ENCODE measurements around the gene ADGRL1. TPM values are rescaled to one million over a fixed set of nuclear protein-coding genes. Genes with fewer than 3 reads are reported as not detected.
"Not testable (repeated sequence)": the region's sequence is repeated elsewhere in the genome, so short reads cannot be mapped to it uniquely, and the experiment has no call there.

Gene ADGRL1
- total RNA-seq, 6 experiments from 2014 or later, result 0.46 to 4.6 (median 1.3) TPM

DNA sequence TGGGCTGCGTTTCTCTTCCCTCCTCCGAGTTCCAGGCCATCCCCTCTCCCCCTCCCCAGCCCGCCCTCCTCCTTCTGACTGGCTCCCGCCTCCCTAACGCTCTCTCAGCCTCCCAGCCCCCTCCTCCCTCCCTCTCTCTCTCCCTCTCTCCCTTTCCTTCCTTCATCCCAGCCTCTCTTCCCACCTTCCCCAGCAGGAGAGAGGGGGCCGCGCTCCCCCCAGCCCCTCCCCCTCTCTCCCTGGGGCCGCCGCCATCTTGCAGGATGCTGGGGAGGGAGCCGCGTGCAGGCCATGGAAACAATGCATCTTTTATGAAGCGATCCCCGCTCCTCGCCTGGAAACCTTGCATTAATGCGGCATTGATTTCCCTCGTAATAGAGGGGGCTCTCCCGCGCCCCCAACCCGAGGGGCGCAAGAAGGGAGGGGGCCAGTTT lies 42.6 kb upstream of the ADGRL1 start:
- ATAC-seq (peak; percentile 36 to 66 (median 46)), DNase-seq (peak in 1 of 3 donors; percentile 19)
- H3K27ac ChIP-seq, result no peak overlapping the region
- peak overlapping the region; percentile 16 to 40 (median 31) for H3K4me3 ChIP-seq
- intact Hi-C loops (cut with DNase I), result no loop called here
- TF ChIP-seq, protein P1, sequence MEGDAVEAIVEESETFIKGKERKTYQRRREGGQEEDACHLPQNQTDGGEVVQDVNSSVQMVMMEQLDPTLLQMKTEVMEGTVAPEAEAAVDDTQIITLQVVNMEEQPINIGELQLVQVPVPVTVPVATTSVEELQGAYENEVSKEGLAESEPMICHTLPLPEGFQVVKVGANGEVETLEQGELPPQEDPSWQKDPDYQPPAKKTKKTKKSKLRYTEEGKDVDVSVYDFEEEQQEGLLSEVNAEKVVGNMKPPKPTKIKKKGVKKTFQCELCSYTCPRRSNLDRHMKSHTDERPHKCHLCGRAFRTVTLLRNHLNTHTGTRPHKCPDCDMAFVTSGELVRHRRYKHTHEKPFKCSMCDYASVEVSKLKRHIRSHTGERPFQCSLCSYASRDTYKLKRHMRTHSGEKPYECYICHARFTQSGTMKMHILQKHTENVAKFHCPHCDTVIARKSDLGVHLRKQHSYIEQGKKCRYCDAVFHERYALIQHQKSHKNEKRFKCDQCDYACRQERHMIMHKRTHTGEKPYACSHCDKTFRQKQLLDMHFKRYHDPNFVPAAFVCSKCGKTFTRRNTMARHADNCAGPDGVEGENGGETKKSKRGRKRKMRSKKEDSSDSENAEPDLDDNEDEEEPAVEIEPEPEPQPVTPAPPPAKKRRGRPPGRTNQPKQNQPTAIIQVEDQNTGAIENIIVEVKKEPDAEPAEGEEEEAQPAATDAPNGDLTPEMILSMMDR (IDR thresholded peaks at IDR 0.05), result no peak
- TF ChIP-seq POLR2A (IDR thresholded peaks at IDR 0.05), result no peak
- WGBS (ENCODE audit: insufficient coverage, low coverage, low lambda C conversion rate, missing lambda C conversion rate), result 2% methylated on average over 15 of the region's 20 CpGs
- H3K9me3 ChIP-seq, result no peaks in the 10 kb centered on the region
- no peaks in the 10 kb centered on the region for H3K4me1 ChIP-seq
- H3K36me3 ChIP-seq, result no peaks in the 10 kb centered on the region
- no peaks in the 10 kb centered on the region for H3K27me3 ChIP-seq

DNA sequence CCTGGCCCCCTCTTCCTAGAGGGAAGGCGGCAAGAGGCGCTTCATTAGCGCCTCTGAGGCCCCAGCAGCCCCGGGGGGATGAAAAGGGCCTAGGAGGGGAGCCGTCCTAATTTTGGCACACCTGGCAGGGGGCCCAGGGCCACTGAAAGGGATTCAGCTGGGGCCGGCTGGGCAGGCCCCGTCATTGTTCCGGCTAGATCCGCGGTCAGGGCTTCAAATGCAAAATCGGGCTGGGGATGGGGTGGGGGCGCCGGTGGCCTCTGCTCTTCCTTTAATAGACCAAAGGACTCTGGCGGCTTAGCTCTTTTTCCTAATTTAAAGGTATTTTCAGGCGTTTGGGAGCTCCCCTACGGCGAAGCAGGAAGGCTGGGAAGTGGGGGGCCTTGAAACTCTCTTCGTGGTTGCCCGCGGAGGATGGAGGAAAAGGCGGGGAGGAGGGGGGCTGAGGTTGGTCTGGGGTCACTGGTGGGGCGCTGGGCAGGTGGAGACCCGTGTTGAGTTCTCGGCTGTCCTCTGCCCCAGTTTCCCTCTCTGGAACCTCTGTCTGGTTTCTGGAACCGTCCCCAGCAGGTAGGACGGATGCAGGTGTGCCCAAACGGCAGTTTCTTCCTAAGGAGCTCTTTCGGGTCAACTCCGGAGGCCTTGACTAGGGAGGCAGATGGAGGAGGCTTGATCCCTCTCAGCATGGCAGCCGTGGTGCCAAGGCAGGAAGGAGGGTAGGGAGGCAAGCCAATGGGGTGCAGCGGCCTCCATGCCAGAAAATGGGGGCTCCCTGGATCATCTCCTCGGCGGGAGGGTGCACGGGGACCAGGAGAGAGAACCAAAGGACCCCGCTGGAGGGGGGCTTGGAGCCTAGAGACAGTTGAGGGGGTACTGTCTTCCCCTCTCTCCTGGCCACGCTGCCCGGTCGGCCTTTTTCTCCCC lies 41.8 kb upstream of the ADGRL1 start:
- not testable (repeated sequence) for H3K4me3 ChIP-seq
- 5% methylated on average over 18 of the region's 38 CpGs for WGBS (ENCODE audit: insufficient coverage, low coverage, low lambda C conversion rate, missing lambda C conversion rate)

DNA sequence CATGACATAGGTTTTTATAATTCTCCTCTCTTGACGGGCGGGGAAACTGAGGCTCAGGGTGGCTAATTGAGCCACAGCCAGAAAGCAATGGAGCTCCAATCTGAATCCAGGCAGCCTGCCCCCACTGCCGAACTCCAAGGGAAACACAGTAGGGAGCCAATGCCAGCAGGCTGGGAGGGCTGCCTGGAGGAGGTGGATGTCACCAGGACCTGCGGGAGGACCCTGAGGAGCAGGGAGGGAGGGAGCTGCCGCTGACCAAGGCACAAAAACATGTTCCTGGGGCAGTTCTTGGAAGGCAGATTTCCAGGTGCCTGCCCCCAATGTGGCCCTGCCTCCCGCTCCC lies 41.2 kb upstream of the ADGRL1 start:
- H3K9me3 ChIP-seq; H3K27me3 ChIP-seq; H3K36me3 ChIP-seq; H3K4me1 ChIP-seq; H3K4me3 ChIP-seq; intact Hi-C loops (cut with DNase I); DNase-seq; ATAC-seq; H3K27ac ChIP-seq: not testable (repeated sequence)
- 61% methylated on average over 2 of the region's 6 CpGs for WGBS (ENCODE audit: insufficient coverage, low coverage, low lambda C conversion rate, missing lambda C conversion rate)

More for the DNA sequence above, 41.8 kb upstream of the ADGRL1 start:
- ATAC-seq, result peak in 1 of 4 donors; percentile 20
- H3K27me3 ChIP-seq; H3K4me1 ChIP-seq; DNase-seq; H3K9me3 ChIP-seq; H3K36me3 ChIP-seq; H3K27ac ChIP-seq; intact Hi-C loops (cut with DNase I): not testable (repeated sequence)

DNA sequence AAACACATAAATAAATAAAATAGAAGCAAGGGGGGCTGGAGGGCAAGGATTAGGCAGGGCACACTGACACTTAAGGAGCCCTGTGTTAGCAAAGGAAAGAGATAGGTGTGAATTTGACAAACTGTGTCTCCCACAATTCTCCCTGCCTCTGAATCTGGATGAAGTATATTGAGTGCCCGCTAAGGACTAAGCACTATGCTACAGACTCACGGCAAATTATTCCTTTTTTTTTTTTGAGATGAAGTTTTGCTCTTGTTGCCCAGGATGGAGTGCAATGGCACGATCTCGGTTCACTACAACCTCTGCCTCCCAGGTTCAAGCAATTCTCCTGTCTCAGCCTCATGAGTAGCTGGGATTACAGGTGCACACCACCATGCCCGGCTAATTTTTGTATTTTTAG lies 38.4 kb upstream of the ADGRL1 start:
- H3K4me1 ChIP-seq; H3K9me3 ChIP-seq; H3K27me3 ChIP-seq; intact Hi-C loops (cut with DNase I); H3K36me3 ChIP-seq; H3K4me3 ChIP-seq; ATAC-seq; DNase-seq; H3K27ac ChIP-seq: not testable (repeated sequence)
- 67% methylated on average over 5 of the region's 5 CpGs for WGBS (ENCODE audit: insufficient coverage, low coverage, low lambda C conversion rate, missing lambda C conversion rate)

DNA sequence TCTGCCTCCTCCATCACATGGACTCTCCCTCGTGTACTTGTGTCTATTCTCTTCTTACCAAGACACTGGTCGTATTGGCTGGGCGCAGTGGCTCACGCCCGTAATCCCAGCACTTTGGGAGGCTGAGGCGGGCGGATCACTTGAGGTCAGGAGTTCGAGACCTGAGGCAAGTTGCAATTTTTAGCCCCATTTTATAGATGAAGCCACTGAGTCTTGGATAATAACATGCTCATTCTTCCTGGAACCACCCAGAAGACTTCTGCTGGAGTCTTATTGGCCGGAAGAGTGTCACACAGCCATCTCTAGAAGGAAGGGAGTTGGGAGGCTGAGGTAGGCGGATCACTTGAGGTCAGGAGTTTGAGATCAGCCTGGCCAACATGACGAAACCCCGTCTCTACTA lies 37.7 kb upstream of the ADGRL1 start:
- H3K4me1 ChIP-seq; H3K36me3 ChIP-seq; intact Hi-C loops (cut with DNase I); H3K27me3 ChIP-seq; H3K27ac ChIP-seq; DNase-seq; H3K4me3 ChIP-seq; ATAC-seq; H3K9me3 ChIP-seq: not testable (repeated sequence)
- WGBS (ENCODE audit: insufficient coverage, low coverage, low lambda C conversion rate, missing lambda C conversion rate), result 72% methylated on average over 12 of the region's 12 CpGs

DNA sequence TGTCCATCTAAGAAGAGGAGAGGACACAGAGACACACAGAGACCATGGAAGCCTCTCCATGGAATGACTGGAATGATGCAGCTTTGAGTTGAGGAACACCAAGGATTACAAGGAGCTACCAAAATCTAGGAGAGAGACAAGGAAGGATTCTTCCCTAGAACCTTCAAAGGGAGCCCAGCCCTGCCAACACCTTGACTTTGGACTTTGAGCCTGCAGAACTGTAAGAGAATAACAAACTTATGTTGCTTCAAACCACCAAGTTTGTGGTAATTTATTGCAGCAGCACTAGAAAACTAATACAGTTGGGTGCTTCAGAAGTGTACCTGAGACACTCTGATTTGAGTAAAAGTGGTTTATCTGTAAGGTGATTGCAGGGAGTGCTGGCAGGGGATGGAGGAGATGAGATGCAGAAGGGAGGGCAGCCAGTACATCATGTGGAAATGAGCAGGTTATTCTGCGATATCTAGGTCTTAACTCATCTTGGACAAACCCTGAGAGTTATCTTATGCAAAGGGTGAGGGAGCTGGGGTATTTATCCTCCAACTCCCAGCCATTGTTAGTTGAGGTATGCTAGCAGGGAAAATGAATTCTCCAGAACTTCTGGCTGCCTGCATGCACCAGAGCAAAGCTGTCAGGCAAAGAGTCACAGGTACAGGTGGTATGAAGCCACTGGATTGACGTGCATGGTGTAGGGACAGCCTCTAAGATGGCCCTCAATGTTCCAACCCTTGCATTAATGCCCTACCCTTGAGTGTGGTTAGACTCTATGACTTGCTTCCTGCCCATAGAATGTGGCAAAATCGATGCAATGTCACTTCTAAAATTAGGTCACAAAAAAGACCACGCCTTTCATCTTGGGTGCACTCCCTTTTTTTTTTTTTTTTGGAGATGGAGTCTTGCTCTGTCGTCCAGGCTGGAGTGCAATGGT lies 31.3 kb upstream of the ADGRL1 start:
- no peaks in the 10 kb centered on the region for H3K27me3 ChIP-seq
- TF ChIP-seq, protein P1 (IDR thresholded peaks at IDR 0.05), result no peak
- TF ChIP-seq POLR2A (IDR thresholded peaks at IDR 0.05), result no peak
- 56% methylated on average over 4 of the region's 5 CpGs for WGBS (ENCODE audit: insufficient coverage, low coverage, low lambda C conversion rate, missing lambda C conversion rate)
- intact Hi-C loops (cut with DNase I), result no loop called here
- H3K36me3 ChIP-seq, result no peaks in the 10 kb centered on the region
- ATAC-seq, result no peak
- no peak for DNase-seq
- H3K9me3 ChIP-seq, result no peaks in the 10 kb centered on the region
- no peak overlapping the region for H3K27ac ChIP-seq
- H3K4me1 ChIP-seq, result no peaks in the 10 kb centered on the region
- H3K4me3 ChIP-seq, result no peak overlapping the region

DNA sequence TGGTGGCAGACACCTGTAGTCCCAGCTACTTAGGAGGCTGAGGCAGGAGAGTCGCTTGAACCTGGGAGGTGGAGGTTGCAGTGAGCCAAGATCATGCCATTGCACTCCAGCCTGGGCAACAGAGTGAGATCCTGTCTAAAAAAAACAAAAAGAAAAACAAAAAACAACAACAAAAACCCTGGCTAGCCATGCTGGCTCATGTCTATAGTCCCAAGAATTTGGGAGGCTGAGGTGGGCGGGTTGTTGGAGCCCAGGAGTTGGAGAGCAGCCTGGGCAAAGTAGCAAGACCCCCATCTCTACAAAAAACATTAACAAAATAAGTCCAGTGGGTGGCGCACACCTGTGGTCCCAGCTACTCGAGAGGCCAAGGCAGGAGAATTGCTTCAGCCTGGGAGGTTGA lies 27.0 kb upstream of the ADGRL1 start:
- H3K27ac ChIP-seq; H3K9me3 ChIP-seq; intact Hi-C loops (cut with DNase I); H3K4me1 ChIP-seq; H3K36me3 ChIP-seq; H3K4me3 ChIP-seq; H3K27me3 ChIP-seq; DNase-seq; ATAC-seq: not testable (repeated sequence)
- WGBS (ENCODE audit: insufficient coverage, low coverage, low lambda C conversion rate, missing lambda C conversion rate), result 68% methylated on average over 2 of the region's 4 CpGs

DNA sequence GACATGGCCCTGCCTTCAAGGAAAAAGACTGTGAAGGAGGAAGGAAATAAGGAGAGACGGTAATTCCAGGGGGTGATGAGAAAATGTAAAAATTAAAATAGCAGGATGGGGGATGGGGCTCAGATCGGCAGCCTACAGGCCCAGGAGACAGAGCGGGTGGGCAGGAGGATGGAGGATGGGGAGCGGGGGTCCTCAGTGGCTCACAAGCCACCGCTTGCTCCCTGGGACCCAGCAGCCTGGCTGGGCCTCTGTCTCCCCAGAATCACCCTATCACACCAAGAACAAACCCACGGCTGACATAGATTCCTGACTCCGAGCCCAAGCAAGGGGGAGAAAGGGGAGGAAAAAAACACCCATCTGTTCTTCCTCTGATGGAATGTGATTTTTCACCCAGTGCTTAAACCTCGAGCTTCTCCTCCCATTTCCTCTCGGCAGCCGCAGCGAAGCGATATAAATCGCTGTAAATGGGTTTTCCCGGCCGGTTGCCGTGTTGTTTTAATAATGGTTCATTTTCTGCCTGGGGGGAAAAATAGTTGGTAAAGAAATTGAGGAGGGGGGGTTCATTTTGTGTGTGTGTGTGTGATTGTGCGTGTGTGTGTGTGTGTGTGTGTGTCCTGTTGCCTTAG lies 22.6 kb upstream of the ADGRL1 start:
- H3K4me3 ChIP-seq; intact Hi-C loops (cut with DNase I); H3K27ac ChIP-seq; DNase-seq; H3K9me3 ChIP-seq; H3K36me3 ChIP-seq; H3K4me1 ChIP-seq; ATAC-seq; H3K27me3 ChIP-seq: not testable (repeated sequence)
- 39% methylated on average over 13 of the region's 17 CpGs for WGBS (ENCODE audit: insufficient coverage, low coverage, low lambda C conversion rate, missing lambda C conversion rate)

DNA sequence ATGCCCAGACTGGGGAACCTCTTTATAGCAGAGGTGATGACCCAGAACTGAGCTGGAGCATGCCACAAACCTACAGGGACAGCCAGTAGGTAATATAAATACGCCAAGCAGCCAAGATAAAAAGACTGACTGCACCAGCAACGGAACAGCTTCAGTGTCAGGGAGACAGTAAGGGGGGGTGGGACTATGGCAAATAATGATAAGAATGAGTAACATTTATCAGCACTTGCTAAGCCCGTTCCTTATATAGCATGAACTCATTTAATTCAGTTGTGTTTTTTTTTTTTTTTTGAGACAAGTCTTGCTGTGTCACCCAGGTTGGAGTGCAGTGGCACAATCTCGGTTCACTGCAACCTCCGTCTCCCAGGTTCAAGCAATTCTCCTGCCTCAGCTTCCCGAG lies 20.5 kb upstream of the ADGRL1 start:
- H3K36me3 ChIP-seq; DNase-seq; H3K4me3 ChIP-seq; intact Hi-C loops (cut with DNase I); H3K4me1 ChIP-seq; H3K27ac ChIP-seq; H3K9me3 ChIP-seq; ATAC-seq; H3K27me3 ChIP-seq: not testable (repeated sequence)
- 70% methylated on average over 6 of the region's 6 CpGs for WGBS (ENCODE audit: insufficient coverage, low coverage, low lambda C conversion rate, missing lambda C conversion rate)

Measured in right lobe of liver (tissue), 6 donors.